OCI-LY3 (cell line): ENCODE data around the gene ARID3A.

Source experiments
- EZH2phosphoT487 ChIP-seq: fragments of 200-600 bp; shearing (Covaris generic); IDR thresholded peaks from 2 replicates; pipeline ENCODE4 v1.6.1; 2018; ENCODE audit warnings: antibody characterized with exemption, mixed run types, low read depth
- TF ChIP-seq, protein P1 (sequence below): fragments of 200-600, 300-600 bp; sonication (generic); IDR thresholded peaks from 2 replicates; pipeline ENCODE4 v1.5.1; 2014; ENCODE audit warnings: antibody characterized with exemption, low read length, low read depth

DNA sequence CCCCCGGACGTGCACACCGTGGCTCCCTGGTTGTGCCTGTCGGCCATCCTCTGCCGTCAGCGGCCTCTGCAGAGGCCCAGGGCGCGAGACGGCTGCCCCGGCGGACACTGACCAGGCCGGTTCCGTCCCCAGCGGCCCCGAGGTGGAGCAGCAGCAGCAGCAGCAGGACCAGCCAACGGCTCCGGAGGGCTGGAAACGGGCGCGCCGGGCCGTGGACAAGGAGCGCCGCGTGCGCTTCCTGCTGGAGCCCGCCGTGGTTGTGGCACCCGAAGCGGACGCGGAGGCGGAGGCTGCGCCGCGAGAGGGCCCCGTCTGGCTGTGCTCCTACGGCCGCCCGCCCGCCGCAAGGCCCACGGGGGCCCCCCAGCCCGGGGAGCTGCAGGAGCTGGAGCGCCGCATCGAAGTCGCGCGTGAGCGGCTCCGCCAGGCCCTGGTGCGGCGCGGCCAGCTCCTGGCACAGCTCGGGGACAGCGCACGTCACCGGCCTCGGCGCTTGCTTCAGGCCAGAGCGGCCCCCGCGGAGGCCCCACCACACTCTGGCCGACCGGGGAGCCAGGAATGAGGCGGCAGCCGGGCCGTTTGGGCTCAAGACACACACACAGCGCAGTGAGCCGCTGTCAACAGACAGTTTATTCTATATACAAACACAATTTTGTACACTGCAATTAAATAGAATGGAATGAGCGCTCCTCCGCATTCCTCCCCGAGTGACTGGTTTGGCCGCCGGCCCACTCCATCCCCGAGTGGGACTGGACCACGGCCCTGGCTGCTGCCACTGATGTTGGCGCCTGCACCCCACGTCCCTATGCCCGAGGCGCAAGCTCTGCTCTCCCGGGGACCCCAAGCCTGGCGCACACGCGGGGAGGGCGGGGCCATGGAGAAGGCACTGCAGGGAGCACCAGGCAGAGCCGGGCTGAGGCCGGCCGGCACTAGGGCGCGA lies 83.5 kb downstream of the ARID3A start:
- TF ChIP-seq, protein P1, sequence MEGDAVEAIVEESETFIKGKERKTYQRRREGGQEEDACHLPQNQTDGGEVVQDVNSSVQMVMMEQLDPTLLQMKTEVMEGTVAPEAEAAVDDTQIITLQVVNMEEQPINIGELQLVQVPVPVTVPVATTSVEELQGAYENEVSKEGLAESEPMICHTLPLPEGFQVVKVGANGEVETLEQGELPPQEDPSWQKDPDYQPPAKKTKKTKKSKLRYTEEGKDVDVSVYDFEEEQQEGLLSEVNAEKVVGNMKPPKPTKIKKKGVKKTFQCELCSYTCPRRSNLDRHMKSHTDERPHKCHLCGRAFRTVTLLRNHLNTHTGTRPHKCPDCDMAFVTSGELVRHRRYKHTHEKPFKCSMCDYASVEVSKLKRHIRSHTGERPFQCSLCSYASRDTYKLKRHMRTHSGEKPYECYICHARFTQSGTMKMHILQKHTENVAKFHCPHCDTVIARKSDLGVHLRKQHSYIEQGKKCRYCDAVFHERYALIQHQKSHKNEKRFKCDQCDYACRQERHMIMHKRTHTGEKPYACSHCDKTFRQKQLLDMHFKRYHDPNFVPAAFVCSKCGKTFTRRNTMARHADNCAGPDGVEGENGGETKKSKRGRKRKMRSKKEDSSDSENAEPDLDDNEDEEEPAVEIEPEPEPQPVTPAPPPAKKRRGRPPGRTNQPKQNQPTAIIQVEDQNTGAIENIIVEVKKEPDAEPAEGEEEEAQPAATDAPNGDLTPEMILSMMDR, result no peak
- TF ChIP-seq EZH2phosphoT487, result no peak
